Heart left ventricle (tissue), 16 donors: Measurements from ENCODE around the gene EHD4. TPM values are rescaled to one million over a fixed set of nuclear protein-coding genes. Genes with fewer than 3 reads are reported as not detected.
A peak's percentile ranks its signal among the peaks of the same experiment; 100 is the strongest.

ENCODE experiments used
- ATAC-seq, 4 donors: fragments of 200-7000 bp; cut with Tn5 transposase; one replicate each; pipeline ENCODE4 v1.9.1; 2020 to 2022; ENCODE audit warnings: moderate library complexity in 4 of 4, mild to moderate bottlenecking in 3 of 4, moderate number of reproducible peaks in 1 of 4
- DNase-seq, 5 donors: peaks; one replicate each; pipeline ENCODE4 v3.0.0-alpha.2; 2020
- H3K27ac ChIP-seq, 12 donors: fragments of 200-600 bp; sonication (generic) in 4 of 12; one replicate each; pipeline versions ENCODE4 v1.5.0 to v1.8.0; 2016 to 2022; ENCODE audit warnings: mild to moderate bottlenecking in 2 of 12
- H3K27me3 ChIP-seq, 9 donors: fragments of 200-600 bp; sonication (generic) in 2 of 9; one replicate each; pipeline versions ENCODE4 v1.5.1 to v1.8.0; 2016 to 2022; ENCODE audit warnings: mild to moderate bottlenecking in 3 of 9
- H3K36me3 ChIP-seq, 9 donors: fragments of 200-600 bp; sonication (generic) in 2 of 9; one replicate each; pipeline versions ENCODE4 v1.5.0 to v1.8.0; 2018 to 2022; ENCODE audit warnings: mild to moderate bottlenecking in 2 of 9
- H3K4me1 ChIP-seq, 12 donors: fragments of 200-600 bp; sonication (generic) in 4 of 12; one replicate each; pipeline versions ENCODE4 v1.5.0 to v1.8.0; 2016 to 2022; ENCODE audit warnings: mild to moderate bottlenecking in 3 of 12
- H3K4me3 ChIP-seq, 12 donors: fragments of 200-600 bp; sonication (generic) in 4 of 12; one replicate each; pipeline versions ENCODE4 v1.5.0 to v1.8.0; 2017 to 2022; ENCODE audit warnings: mild to moderate bottlenecking in 9 of 12, moderate library complexity in 4 of 12
- H3K9me3 ChIP-seq, 12 donors: fragments of 200-600 bp; sonication (generic) in 4 of 12; one replicate each; pipeline versions ENCODE4 v1.5.0 to v1.8.0; 2016 to 2022; ENCODE audit warnings: mild to moderate bottlenecking in 1 of 12
- CTCF ChIP-seq, 12 donors: fragments of 200-600 bp; sonication (generic) in 4 of 12; IDR thresholded peaks; one replicate each; pipeline versions ENCODE4 v1.5.0 to v1.8.0; 2018 to 2022; ENCODE audit warnings: antibody characterized with exemption in 12 of 12, mild to moderate bottlenecking in 5 of 12
- POLR2A ChIP-seq, 2 donors: fragments of 450-650 bp; IDR thresholded peaks; one replicate each; pipeline ENCODE4 v1.6.1; 2017; ENCODE audit warnings: antibody characterized with exemption in 2 of 2, mild to moderate bottlenecking in 2 of 2, moderate library complexity in 2 of 2
- WGBS, 4 donors: extraction: QIAGEN DNeasy Blood & Tissue Kit in 2 of 4; methylation state at CpG; one replicate each; pipeline versions ENCODE4 v1.1.5 to v1.1.7; 2013 to 2018; 5-methylcytosine and 5-hydroxymethylcytosine counted together
- intact Hi-C, 10 donors: fragments of 100-400 bp; cut with DNase I; formaldehyde crosslinking; loops; one replicate each; pipeline versions ENCODE4 v1.11.1 to v1.14.2; 2022
- polyA plus RNA-seq, 2 donors: library from polyadenylated mRNA; stranded (reverse); fragments of 200-250 nt; gene quantifications; one replicate each; pipeline ENCODE4 v1.2.3, GENCODE V29; 2013
- total RNA-seq, 9 donors: library from RNA; depleted of rRNA in 2 of 9; stranded (reverse); fragments of >200 nt in 2 of 9; fragmentation: NEBNext Ultra II Directional in 3 of 9; extraction: Animal tissue kit (Norgen Biotek cat#: 25700) in 3 of 9; gene quantifications; one replicate each; pipeline versions ENCODE4 v1.1.0 to v1.2.4, GENCODE V29; 2016 to 2023
- donor health status: ischemic (EF 13 %, LVEDD 7.1; RV severe dilation, severe dysfunction).
- donor health status: healthy with polysubstance abuse.
- donor health status: DM: no; HTN: yes; CAD: no.
- donor health status: DM: no; HTN: no; CAD: no.
- donor health status: ischemic (EF 25% LVEDD 6.9; RV normal size, moderate dysfunction).
- donor health status: ischemic (EF 25% LVEDD 5.7; RV mildly dilated, moderate dysfunction).
- donor health status: healthy.
- donor health status: DM: yes; HTN: yes; CAD: no.
- donor health status: ischemic (EF 35%, LVEDD 5.7; RV mildly dilated, moderate dysfunction).
- donor health status: nonischemic (EF 11% LVEDD 7.7; RV severe dilation, severe dysfunction).
- donor health status: DM: yes; HTN: yes; CAD: no.
- donor health status: PGD.
- donor health status: ischemic (EF 29% LVEDD 5.4; RV normal size, mild dysfunction).
- donor health status: nonischemic (EF 23%, LVEDD 6.1; RV moderate dilation, normal function).

EHD4 gene
- total and polyA plus RNA-seq, 11 donors, result 25.6 to 70.8 (median 43.9) TPM

DNA sequence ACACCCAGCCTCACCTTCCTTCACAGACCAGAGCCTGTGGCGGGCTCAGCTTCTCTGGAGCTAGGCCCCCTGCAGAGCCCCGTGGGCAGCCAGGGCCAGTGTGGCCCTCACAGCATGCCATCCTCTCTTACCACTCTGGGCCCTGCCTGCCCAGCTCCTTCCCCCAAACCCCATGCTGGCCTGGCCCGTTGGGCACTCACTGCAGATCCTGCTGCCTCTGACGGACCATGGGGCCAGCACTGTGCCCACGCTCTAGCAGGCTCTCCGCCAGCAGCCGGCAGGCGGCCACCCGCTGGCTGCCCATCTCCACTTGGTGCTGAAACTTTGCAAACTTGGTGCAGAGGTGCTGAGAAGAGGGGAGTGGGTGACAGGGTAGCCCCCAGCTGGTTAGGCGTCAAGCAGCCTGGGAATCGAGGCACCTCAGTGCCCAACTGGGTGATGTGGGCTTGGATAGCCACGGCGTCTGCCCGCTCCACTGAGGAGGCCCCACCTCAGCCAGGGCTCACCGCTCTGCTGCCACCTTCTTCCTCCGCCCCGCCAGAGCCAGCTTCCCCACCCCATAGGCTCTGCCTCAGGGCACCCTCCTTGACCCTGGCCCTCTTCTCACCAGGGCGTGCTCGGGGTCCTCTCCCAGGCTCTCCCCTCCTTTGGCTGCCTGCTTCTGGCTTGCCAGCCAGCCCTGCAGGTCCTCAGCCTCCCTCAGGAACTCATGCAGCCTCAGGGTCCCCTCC is 101.0 kb downstream of the EHD4 start:
- no peaks in the 10 kb centered on the region for H3K27me3 ChIP-seq
- ATAC-seq (peak in 3 of 4 donors; percentile 3 to 6 (median 5)), DNase-seq (no peak)
- WGBS, 4 donors, result 93 to 95% (median 95%) methylated on average over 17 to 19 of the region's 19 CpGs
- no peak overlapping the region for H3K27ac ChIP-seq
- no peaks in the 10 kb centered on the region for H3K9me3 ChIP-seq
- no peak overlapping the region for H3K4me3 ChIP-seq
- peaks cover 0 to 11% (median 0%) of the 10 kb centered on the region in 12 donors for H3K4me1 ChIP-seq
- intact Hi-C loops, result loop anchor here in 1 of 10 donors (5.0 kb wide), 1 partner anchor 44 kb away; the partner anchor contains the start of gene JMJD7
- no peaks in the 10 kb centered on the region for H3K36me3 ChIP-seq
- TF ChIP-seq POLR2A (IDR thresholded peaks at IDR 0.05) (no peak), CTCF (IDR thresholded peaks at IDR 0.05) (no peak)

GRCh38 chr15:41870689-41871081 is 101.7 kb downstream of the EHD4 start:
- DNase-seq (peak in 1 of 5 donors; percentile 74), ATAC-seq (peak; percentile 26 to 58 (median 47))
- intact Hi-C loops, result loop anchor here in 1 of 10 donors (5.0 kb wide), 1 partner anchor 43 kb away; the partner anchor contains the start of gene JMJD7
- no peak overlapping the region for H3K4me3 ChIP-seq
- no peaks in the 10 kb centered on the region for H3K36me3 ChIP-seq
- H3K27ac ChIP-seq, result no peak overlapping the region
- 64 to 78% (median 68%) methylated on average over 7 to 9 of the region's 9 CpGs for whole genome bisulfite sequencing, 4 donors
- no peak for TF ChIP-seq CTCF (IDR thresholded peaks at IDR 0.05)
- no peak for TF ChIP-seq POLR2A (IDR thresholded peaks at IDR 0.05)
- H3K9me3 ChIP-seq, result no peaks in the 10 kb centered on the region
- H3K4me1 ChIP-seq, result peaks cover 0 to 11% (median 0%) of the 10 kb centered on the region in 12 donors
- H3K27me3 ChIP-seq, result no peaks in the 10 kb centered on the region

- intact Hi-C loops, result loop anchor here in 1 of 10 donors (5.0 kb wide), 1 partner anchor 43 kb away; the partner anchor contains the start of gene JMJD7
- Histone ChIP-seq H3K27ac (no peak overlapping the region), H3K27me3 (no peaks in the 10 kb centered on the region), H3K36me3 (no peaks in the 10 kb centered on the region), H3K4me1 (peaks cover 0 to 11% (median 0%) of the 10 kb centered on the region in 12 donors), H3K4me3 (no peak overlapping the region), H3K9me3 (no peaks in the 10 kb centered on the region)
- ATAC-seq, result peak in 1 of 4 donors; percentile 25
- 87 to 91% (median 89%) methylated on average over 31 to 42 of the region's 42 CpGs for WGBS, 4 donors
- no peak for DNase-seq
- TF ChIP-seq CTCF (IDR thresholded peaks at IDR 0.05), result no peak
- TF ChIP-seq POLR2A (IDR thresholded peaks at IDR 0.05), result no peak
Measured at GRCh38 chr15:41869770-41870688, 102.3 kb downstream of the EHD4 start.

GRCh38 chr15:41868321-41868720 is 104.0 kb downstream of the EHD4 start:
- WGBS, 4 donors, result 96 to 100% (median 97%) methylated on average over 5 to 15 of the region's 15 CpGs
- intact Hi-C loops, result no loop called here
- Histone ChIP-seq H3K4me3 (no peak overlapping the region), H3K4me1 (peaks cover 0 to 11% (median 0%) of the 10 kb centered on the region in 12 donors), H3K9me3 (no peaks in the 10 kb centered on the region), H3K27me3 (no peaks in the 10 kb centered on the region), H3K36me3 (no peaks in the 10 kb centered on the region), H3K27ac (no peak overlapping the region)
- DNase-seq (no peak), ATAC-seq (no peak)
- TF ChIP-seq POLR2A (IDR thresholded peaks at IDR 0.05) (no peak), CTCF (IDR thresholded peaks at IDR 0.05) (no peak)
